Pons (tissue), 1 donor: Measurements from ENCODE around the gene EYS.
"Not testable (repeated sequence)": the region's sequence is repeated elsewhere in the genome, so short reads cannot be mapped to it uniquely, and the experiment has no call there.

Source experiments
- DNase-seq: peaks from one replicate; pipeline ENCODE4 v3.0.0-alpha.2; 2016; ENCODE audit warnings: low spot score

EYS gene

DNA sequence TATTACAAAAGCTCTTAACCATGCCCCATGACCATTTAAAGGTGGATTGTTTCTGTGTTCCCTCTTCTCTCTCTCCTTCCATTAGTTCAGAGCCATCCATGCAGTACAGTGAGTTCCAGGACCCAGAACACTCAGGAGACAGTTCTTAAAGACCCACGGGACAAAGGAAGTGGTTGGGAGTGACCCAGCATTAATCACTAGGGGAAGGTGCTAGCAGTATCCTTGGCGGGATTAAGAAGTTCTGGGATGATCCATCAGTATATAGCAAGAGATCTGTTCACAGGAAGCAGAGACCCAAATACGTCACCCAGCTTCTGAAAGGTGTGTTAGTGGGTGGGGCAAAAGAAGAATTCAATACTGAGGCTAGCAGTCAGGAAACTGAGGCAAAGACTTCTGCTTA, 1917.3 kb downstream of the EYS start:
- DNase-seq, result no peak

DNA sequence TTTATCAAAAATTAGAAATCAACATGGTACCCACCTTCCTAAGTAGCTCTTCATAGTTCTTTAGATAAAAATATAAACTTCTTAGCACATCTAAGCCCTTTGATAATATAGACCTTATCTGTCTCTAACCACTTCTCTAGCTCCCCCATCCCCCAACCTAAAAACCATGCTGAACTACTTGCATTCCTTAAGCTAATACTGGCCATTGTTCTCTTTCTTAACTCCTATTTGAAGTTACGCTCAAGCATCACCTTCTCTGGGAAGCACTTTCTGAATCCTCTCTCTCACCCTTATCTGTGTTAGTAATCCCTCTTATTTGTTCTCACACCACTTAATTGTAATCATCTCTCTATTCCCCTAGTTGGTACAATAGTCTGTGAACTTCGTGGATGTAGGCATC, 1918.5 kb downstream of the EYS start:
- no peak for DNase-seq

DNA sequence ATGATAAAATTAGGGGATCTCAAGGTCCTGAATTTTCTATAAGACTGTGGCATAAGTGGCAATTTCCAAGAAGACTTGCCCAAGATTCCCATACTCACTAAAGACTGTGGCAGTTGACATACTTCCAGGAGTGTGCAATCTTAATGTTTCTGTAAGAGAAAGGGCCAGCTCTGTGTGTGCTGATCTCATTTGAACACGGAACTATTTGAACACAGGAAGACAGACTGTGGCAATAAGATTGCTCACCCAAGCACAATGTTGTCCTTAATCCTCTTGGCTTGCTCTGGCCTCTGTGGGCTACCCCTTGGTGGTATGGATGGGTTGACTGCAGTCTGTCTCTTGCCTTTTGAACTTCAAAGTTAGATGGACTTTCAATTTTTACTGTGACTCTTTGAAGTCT, 1920.0 kb downstream of the EYS start:
- DNase-seq, result no peak

DNA sequence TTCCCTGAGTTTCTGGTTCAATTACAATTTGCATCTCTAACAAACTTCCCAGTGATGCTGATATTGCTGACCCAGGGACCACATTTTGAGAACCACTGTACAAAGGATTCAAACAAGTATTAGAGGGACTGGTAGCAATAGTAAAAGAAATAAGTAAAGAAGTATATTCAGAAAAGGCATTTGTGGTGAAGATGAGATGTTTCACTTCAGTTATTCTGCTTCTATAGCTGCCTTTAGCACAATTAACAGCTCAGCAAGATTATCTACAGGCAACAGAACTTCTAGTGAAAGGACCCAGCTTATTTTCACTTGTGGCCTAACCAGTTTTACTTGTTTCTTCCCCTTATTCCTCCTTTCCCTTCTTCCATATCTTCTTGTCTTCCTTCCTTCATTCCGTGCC, 1922.0 kb downstream of the EYS start:
- no peak for DNase-seq

DNA sequence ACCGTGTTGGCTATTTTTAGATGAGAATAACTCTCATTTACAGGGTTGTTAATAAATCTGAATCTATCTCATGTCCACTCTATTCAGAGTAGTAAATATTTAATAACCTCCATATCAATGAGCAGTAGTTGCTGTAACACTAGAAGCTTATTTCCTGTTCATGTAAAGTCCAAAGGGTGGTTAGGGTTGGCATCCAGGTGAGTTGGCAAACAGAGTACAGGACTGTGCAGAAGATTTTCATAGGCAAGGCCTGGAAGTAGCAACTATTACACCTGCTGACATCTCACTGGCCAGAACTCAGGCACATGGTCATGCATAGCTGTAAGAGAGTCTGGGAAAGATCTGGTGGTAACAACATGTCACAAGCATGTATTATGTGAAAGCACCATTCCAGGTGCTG, 1923.9 kb downstream of the EYS start:
- DNase-seq, result no peak

DNA sequence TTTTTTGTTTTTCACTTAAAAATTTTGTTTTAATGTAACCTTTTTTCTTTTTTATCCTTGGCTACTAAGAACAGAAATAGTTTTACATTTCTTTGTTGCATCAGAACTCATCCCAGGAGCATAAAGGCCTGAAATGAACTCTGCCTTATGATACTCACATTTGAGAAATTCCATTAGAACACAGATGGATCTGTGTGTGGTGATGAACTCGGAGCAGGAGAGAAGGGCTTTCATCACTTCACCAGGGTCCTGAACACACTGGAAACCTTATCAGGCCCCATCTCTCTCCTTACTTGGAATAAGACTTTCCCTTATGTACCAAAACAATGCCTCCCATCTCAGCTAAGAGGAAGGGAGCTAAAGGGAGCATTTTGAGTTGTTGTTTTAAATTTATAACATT, 1932.1 kb downstream of the EYS start:
- DNase-seq, result no peak

DNA sequence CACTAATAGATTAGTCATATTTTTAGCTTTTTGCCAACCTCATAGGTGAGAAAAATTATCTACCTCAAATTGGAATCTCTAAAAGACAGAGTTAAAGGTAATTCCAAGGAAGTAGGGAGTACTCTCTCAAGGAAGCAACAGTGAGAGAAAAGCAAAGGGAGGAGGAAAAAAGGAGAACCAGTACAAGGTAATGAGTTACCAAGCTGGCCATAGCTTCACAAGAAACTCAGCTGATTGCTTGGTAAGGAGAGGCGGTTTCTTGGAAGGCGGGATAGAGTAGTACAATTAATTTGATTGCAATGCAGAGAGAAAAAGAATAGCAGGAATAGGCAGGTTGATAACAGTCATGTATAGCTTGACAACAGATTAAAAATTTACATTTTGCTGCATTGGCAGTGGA, 1933.8 kb downstream of the EYS start:
- DNase-seq, result no peak

DNA sequence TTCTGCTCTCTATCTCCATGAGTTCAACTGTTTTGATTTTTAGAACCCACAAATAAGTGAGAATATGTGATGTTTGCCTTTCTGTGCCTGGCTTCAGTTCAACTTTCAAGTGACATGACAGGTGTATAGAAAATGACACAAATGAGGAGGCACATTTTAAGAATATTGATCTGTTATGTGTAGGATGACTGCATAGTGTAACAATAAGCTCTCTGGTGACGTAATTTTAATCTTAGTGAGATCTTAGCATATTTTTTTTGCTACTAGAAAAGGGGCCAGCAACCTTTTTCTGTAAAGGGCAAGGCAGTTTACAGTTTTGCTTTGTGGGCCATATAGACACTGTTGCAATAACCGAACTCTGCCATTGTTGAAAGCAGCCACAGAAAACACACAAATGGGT, 1941.2 kb downstream of the EYS start:
- DNase-seq, result no peak

DNA sequence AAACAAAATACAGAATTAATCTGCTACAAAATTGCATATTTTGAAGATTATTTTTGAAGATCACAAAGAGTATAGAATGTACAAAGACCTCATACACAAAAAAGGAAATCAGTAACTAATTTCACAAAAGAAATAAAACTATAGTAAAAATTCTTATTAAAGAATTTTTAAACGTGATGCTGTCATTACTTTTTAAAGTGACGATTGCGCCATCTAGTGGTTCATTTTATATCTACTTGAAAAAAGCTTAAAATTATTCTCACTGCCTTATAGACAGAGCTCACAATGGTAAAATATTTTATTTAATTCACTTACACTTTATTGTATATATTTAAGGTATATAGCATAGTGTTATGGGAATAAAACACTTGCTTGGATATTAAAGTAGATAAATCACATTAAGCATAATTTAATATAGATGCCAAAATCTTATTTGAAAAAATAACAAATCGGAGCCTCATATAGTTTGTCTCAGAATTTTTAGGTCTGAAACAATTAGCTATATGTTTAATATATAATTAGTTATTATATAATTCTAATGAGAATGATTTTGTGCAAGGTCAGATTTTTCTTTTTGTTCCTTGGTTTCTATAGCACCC, 1942.6 kb downstream of the EYS start:
- peak; percentile 74 for DNase-seq

DNA sequence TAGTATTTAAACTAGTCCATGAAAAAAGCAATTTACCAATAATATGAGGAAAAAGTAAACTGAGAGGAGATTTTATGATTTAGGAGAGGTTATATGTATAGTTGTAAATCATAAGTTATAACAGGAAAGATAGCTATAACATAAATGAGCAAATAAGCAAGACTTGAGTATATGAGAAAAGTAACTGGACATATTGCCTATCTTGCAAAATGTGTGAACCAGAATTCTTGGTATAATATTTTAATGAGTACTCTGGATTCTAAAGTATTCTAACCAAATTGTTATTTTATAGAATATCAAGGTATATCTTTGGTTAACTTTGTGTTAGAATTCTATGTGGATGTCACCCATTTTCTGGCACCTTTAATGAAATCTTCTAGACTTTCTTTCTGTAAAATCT, 1946.8 kb downstream of the EYS start:
- DNase-seq, result no peak

DNA sequence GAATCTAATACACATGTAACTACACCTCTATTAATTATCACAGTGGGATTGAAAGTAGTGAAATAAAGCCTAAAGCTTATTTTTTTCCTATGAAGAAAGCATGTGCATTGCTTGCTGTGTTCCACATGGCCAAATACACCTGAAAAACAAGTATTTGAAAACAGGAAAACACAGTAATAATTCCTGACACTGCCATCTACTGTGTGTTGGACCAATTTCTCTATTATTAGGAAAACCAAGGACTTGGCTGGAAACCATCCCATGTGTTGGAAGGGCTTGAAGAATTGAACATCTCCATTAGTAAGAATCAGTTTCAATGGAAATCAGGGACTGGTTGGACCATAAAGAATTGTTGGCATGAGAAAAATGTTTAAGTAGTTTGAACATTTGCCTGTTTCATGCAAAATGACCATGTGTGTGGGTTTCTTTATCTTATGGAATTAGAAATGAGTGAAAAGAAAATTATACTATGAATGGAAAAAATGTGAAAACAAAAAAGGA, 1947.4 kb downstream of the EYS start:
- DNase-seq, result peak; percentile 21

DNA sequence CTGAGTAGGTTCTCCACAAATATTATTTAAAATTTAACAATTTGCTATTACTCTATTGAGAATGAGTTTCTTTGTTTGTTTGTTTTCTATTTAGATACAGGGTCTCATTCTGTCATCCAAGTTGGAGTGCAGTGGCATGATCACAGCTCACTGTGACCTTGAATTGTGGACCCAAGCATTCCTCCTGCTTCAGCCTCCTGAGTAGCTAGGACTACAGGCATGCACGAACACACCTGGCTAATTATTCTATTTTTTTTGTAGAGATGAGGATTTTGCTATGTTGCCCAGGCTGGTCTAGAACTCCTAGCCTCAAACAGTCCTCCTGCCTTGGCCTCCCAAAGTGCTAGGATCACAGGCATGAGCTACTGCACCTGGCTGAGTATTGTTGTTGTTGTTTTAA, 1949.2 kb downstream of the EYS start:
- no peak for DNase-seq

DNA sequence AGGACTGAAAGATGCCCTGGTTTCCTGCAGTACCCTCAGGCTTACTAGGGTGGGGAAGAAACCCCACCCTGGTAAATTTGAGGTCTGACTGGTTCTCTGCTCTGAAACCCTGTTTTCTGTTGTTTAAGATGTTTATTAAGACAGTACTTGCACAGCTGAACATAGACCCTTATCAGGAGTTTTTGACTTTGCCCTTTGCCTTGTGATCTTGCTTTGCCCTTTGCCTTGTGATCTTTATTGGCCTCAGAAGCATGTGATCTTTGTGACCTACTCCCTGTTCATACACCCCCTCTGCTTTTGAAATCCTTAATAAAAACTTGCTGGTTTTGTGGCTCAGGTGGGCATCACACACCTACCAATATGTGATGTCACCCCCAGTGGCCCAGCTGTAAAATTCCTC, 1949.8 kb downstream of the EYS start:
- DNase-seq, result not testable (repeated sequence)

DNA sequence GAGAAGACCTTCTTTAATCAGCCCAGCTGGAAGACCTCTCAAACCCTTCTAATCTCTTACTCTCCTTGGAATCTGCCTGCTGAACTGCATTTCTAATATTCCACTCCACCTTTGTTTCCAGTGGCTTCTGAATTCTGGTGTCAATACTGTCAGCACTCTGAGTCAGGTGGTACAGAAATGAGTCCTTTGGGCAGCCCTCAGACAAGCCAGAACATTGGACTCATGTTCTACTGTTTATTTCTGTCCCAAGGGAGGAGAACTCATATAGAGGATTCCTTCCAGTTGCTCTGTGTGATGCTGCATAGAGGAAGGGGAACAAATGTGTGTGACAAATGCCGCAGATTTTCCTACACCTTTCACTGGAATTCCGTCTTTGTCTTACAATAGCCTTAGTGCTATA, 1956.6 kb downstream of the EYS start:
- DNase-seq, result no peak

DNA sequence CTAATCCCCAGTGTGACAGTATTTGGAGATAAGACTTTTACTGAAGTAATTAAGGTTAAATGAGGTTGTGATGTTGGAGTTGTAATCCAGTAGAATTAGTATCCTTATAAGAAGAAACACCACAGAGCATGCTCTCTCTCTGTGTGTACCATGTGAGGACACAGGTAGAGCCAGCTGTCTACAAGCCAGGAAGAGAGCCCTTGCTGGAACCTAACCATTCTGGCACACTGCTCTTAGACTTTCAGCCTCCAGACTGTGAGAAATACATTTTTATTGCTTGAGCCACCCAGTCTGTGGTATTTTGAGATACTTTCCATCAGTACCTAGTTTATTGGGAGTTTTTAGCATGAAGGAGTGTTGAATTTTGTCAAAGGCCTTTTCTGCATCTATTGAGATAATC, 1961.2 kb downstream of the EYS start:
- DNase-seq, result no peak

DNA sequence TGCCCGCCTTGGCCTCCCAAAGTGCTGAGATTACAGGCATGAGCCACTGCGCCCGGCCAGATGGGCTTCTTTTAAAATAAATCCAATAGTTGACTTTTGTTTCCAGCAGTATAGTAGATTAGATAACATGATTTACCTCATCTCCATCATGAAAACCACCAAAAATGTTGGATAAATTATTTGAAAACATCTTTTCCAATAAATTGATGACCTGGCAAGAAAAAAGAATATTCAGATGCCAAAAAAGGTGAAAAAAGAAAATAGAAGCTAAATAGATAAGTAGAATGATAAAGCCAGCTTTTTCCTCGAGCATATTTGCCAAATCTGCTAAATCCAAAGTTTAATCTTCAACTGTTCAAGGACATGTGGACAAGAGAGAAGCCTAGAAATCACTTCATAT, 1962.2 kb downstream of the EYS start:
- no peak for DNase-seq

DNA sequence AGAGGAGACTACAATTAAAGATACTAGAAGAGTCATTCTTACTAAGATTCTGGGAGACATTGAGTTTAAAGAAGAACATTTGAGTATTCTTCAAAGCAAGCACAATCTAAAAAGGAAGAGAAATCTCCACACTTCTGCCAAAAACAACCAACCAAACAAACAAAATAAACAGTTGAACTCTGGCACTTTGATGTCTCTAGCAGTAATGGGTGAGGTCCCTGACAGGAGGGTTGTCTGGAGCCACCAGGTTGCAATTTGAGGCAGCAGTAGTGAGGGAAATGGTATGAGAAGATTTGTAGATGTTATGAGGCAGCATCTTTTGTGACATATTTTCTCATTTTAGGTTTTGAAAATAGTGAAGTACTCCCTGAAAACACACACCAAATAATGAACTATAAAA, 1963.3 kb downstream of the EYS start:
- no peak for DNase-seq

DNA sequence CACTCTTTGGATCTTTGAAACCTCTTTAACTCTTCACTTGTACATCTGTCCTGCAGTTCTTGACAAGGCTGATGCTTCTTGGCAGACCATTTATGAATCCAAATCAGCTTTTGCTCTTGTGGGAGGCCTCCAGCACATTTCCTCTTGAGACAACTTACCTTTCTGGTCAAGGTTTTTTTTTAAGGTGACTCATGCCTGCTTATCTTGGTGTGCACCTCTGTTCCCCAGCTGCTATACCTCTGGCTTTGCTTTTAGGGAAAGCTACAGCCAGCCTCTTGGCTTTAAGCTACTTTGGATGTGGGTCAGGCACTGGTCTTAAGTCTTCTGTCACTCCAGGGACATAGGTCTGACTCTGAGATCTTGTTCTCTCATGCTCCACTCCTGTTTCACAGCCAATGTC, 1965.0 kb downstream of the EYS start:
- no peak for DNase-seq

DNA sequence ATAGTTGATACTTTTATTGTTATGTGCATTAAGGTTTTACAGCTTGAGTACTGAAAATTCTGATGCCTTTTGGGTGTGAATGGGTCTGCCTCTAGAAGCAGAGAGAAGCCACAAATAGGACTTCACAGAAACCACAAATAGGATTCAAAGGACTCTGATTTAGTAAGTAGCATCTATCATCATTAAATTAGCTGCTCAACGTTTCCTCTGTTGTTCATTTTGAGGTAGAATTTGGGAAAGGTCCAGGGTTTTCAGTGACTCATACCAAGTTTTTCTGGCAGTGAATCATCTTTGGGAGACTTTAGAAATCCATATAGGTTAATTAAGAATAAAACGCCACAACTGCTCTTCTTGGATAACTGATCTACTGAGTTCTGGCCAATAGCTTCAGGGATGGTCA, 1966.3 kb downstream of the EYS start:
- DNase-seq, result no peak

DNA sequence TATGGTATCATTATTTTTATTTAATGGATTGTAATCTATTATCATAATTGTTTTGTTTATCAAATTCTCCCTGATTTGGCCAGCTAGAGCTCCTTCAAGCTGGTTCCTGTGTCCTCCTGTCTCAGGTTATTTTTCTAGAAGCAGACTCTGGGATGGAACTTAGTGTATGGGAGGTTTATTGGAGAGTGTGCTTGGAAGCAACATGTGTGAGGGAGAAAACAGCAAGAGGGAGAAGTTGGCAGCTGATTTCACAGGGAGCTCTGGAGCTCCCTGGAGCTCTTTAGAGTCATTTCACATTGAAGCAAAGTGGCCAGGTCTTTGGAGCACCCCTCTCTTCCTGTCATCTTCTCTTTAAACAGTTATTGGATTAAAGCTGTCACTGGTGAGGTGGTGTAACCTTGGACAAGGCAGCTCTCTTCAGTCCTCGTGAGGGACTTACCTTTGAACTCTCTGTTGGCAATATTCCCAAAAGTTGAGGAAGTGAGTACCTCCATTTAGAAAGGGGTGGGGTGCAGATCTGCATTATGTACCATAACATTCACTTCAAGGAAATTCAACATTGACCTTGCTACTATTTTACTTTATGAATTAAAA, 1967.8 kb downstream of the EYS start:
- DNase-seq, result no peak

DNA sequence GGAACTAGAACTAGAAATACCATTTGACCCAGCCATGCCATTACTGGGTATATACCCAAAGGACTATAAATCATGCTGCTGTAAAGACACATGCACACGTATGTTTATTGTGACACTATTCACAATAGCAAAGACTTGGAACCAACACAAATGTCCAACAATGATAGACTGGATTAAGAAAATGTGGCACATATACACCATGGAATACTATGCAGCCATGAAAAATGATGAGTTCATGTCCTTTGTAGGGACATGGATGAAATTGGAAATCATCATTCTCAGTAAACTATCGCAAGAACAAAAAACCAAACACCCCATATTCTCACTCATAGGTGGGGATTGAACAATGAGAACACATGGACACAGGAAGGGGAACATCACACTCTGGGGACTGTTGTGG, 1968.8 kb downstream of the EYS start:
- not testable (repeated sequence) for DNase-seq

DNA sequence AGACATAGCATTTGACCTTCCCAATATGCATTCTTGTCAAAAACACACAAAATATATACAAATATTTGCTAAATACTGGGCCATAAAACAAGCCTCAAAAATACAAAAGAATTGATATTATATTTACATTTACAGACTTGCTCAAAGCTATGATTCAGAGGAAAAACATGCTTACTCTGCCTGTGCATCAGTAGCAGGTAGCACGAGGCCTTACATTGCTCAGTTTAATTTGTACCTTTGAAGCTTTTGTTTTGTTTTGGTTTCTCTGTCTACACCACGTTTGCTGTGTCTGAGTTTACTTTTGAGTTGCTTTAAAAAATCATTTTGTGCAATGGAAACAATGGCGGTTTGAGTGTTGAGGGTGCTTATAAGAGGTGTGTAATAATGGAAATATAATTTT, 1972.1 kb downstream of the EYS start:
- DNase-seq, result no peak

DNA sequence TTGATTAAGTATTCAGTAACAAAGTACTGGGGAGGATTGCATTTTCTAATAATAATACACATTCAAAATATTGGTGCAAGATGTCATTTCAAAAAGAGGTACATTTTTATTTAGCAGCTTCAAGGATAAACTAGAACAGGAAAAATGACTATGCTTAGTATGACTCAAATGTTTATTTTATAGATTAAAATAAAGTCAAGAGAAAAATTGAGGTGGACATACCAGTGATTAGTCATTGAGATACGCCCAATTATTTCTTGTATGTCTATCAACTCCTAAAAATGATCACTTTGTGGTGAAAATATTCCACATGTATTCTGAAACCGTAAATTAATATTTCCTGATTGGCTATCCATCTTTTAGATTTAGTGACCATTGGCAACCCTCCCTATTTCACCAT, 1974.7 kb downstream of the EYS start:
- DNase-seq, result no peak

DNA sequence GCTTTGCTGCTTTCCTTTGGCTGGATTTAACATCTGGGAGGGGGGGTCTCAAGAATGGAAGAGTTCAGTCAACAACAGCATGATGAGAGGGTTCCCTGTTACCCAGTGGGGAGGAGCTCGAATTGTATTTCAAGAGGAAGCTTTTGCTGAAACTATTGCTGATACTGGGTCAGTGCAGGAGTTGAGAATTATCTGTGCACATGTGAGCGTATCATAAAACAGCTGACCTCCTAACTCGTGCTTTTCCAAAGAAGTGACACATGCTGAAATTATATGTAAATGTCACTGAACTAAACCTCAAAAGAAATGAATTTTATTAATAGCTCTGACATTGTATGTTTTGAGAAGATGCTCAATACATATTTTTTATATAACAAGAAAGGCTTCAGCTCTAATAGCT, 1975.1 kb downstream of the EYS start:
- DNase-seq, result no peak
